ENCODE results near the gene WDR45.

DNA sequence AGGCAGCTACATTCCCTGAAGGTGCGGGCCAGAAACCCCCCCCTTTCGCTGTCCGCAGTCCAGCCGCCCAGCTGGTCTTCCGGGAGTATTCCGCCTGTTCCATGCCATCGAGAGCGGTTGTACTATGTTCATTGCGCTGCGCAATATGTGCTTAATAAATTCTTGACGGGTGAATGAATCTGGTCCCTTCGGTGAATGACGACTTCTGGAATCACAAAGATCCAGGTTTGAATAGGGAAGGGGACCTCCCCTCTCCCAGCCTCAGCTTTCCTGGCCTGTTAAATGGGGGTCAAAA lies 35.8 kb downstream of the WDR45 start:
- TF ChIP-seq EP300 (conservative IDR thresholded peaks at IDR 0.05; ENCODE audit: poor library complexity, severe bottlenecking) (no peak), EZH2 (IDR thresholded peaks at IDR 0.05; ENCODE audit: borderline replicate concordance, insufficient read depth, low read length, poor library complexity, severe bottlenecking) (no peak), RAD21 (conservative IDR thresholded peaks at IDR 0.05) (no peak), POLR2AphosphoS5 (IDR thresholded peaks at IDR 0.05) (no peak), SMC3 (conservative IDR thresholded peaks at IDR 0.05; ENCODE audit: poor library complexity) (no peak), TAF1 (IDR thresholded peaks at IDR 0.05; ENCODE audit: low read depth) (no peak), MXI1 (conservative IDR thresholded peaks at IDR 0.05; ENCODE audit: poor library complexity, severe bottlenecking) (no peak)
- TF ChIP-seq, protein P1, sequence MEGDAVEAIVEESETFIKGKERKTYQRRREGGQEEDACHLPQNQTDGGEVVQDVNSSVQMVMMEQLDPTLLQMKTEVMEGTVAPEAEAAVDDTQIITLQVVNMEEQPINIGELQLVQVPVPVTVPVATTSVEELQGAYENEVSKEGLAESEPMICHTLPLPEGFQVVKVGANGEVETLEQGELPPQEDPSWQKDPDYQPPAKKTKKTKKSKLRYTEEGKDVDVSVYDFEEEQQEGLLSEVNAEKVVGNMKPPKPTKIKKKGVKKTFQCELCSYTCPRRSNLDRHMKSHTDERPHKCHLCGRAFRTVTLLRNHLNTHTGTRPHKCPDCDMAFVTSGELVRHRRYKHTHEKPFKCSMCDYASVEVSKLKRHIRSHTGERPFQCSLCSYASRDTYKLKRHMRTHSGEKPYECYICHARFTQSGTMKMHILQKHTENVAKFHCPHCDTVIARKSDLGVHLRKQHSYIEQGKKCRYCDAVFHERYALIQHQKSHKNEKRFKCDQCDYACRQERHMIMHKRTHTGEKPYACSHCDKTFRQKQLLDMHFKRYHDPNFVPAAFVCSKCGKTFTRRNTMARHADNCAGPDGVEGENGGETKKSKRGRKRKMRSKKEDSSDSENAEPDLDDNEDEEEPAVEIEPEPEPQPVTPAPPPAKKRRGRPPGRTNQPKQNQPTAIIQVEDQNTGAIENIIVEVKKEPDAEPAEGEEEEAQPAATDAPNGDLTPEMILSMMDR (IDR thresholded peaks at IDR 0.05; ENCODE audit: poor library complexity, severe bottlenecking), result no peak
- TF ChIP-seq, protein P2, sequence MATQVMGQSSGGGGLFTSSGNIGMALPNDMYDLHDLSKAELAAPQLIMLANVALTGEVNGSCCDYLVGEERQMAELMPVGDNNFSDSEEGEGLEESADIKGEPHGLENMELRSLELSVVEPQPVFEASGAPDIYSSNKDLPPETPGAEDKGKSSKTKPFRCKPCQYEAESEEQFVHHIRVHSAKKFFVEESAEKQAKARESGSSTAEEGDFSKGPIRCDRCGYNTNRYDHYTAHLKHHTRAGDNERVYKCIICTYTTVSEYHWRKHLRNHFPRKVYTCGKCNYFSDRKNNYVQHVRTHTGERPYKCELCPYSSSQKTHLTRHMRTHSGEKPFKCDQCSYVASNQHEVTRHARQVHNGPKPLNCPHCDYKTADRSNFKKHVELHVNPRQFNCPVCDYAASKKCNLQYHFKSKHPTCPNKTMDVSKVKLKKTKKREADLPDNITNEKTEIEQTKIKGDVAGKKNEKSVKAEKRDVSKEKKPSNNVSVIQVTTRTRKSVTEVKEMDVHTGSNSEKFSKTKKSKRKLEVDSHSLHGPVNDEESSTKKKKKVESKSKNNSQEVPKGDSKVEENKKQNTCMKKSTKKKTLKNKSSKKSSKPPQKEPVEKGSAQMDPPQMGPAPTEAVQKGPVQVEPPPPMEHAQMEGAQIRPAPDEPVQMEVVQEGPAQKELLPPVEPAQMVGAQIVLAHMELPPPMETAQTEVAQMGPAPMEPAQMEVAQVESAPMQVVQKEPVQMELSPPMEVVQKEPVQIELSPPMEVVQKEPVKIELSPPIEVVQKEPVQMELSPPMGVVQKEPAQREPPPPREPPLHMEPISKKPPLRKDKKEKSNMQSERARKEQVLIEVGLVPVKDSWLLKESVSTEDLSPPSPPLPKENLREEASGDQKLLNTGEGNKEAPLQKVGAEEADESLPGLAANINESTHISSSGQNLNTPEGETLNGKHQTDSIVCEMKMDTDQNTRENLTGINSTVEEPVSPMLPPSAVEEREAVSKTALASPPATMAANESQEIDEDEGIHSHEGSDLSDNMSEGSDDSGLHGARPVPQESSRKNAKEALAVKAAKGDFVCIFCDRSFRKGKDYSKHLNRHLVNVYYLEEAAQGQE (IDR thresholded peaks at IDR 0.05; ENCODE audit: borderline replicate concordance), result no peak
